Small intestine (tissue), 7 donors: Measurements from ENCODE around the gene IFT80. TPM values are rescaled to one million over a fixed set of nuclear protein-coding genes. Genes with fewer than 3 reads are reported as not detected.
A peak's percentile ranks its signal among the peaks of the same experiment; 100 is the strongest.

ENCODE experiments used
- DNase-seq, 2 donors: peaks; one replicate each; pipeline versions ENCODE4 v3.0.0 to v3.0.0-alpha.2; 2013
- FAIRE-seq: peaks from 2 replicates; lab custom pipeline; 2012; peaks lifted over from hg19 to GRCh38; lab: Jason Lieb, UNC
- H3K27ac ChIP-seq, 3 donors: one replicate each; pipeline ENCODE4 v1.5.1; 2013; ENCODE audit warnings: low read length in 2 of 3, mild to moderate bottlenecking in 2 of 3, control low read depth in 1 of 3, inconsistent platforms in 1 of 3, low read depth in 1 of 3, moderate library complexity in 1 of 3
- H3K27me3 ChIP-seq, 3 donors: one replicate each; pipeline ENCODE4 v1.6.1; 2013; ENCODE audit warnings: low read length in 3 of 3, inconsistent platforms in 1 of 3; ENCODE audit not compliant: control insufficient read depth in 3 of 3, insufficient read depth in 3 of 3
- H3K36me3 ChIP-seq, 3 donors: one replicate each; pipeline ENCODE4 v1.6.1; 2013; ENCODE audit warnings: low read length in 3 of 3, inconsistent platforms in 1 of 3, low read depth in 1 of 3, mild to moderate bottlenecking in 1 of 3, moderate library complexity in 1 of 3; ENCODE audit not compliant: control insufficient read depth in 3 of 3, insufficient read depth in 2 of 3
- H3K4me1 ChIP-seq, 3 donors: one replicate each; pipeline ENCODE4 v1.6.1; 2013; ENCODE audit warnings: low read length in 2 of 3, inconsistent platforms in 1 of 3, low read depth in 1 of 3, mild to moderate bottlenecking in 1 of 3, moderate library complexity in 1 of 3; ENCODE audit not compliant: control insufficient read depth in 3 of 3, insufficient read depth in 2 of 3
- H3K4me3 ChIP-seq, 3 donors: one replicate each; pipeline ENCODE4 v1.5.1; 2013; ENCODE audit warnings: low read length in 3 of 3, control low read depth in 1 of 3, inconsistent platforms in 1 of 3, low read depth in 1 of 3, mild to moderate bottlenecking in 1 of 3, moderate library complexity in 1 of 3
- H3K9me3 ChIP-seq, 2 donors: one replicate each; pipeline ENCODE4 v1.6.1; 2013; ENCODE audit warnings: low read depth in 1 of 2, low read length in 1 of 2; ENCODE audit not compliant: control insufficient read depth in 2 of 2, insufficient read depth in 1 of 2
- WGBS, 3 donors: extraction: QIAGEN DNeasy Blood & Tissue Kit; methylation state at CpG; one replicate each; pipeline ENCODE4 v1.1.7; 2013; 5-methylcytosine and 5-hydroxymethylcytosine counted together
- polyA plus RNA-seq, 4 donors: library from polyadenylated mRNA; stranded (reverse) in 3 of 4; unstranded in 1 of 4; fragments of 200-250 nt in 3 of 4; fragments of 120-200 nt in 1 of 4; gene quantifications; one replicate each; pipeline versions ENCODE4 v1.2.1 to v1.2.3, GENCODE V29; 2013
- donor health status: healthy with polysubstance abuse.
- donor health status: control.
- donor health status: control.
- donor health status: Bipolar disorder and iron deficiency.
- donor health status: healthy.

Gene IFT80
- polyA plus RNA-seq, 4 donors: 3.8 to 24.1 (median 6.3) TPM

- no peak for FAIRE-seq
- 32 to 58% (median 43%) methylated on average over 3 of the region's 3 CpGs for WGBS, 3 donors
Measured at GRCh38 chr3:160227419-160227818, 171.6 kb downstream of the IFT80 start.

GRCh38 chr3:160226026-160226907 lies 172.8 kb downstream of the IFT80 start:
- Histone ChIP-seq H3K4me1 (peaks cover 0 to 15% (median 0%) of the 10 kb centered on the region in 3 donors), H3K27ac (no peak overlapping the region), H3K4me3 (peak overlapping the region; percentile 31 to 52 (median 35)), H3K9me3 (peaks cover 0 to 3% of the 10 kb centered on the region in 2 donors), H3K36me3 (no peaks in the 10 kb centered on the region), H3K27me3 (peaks cover 6 to 36% (median 16%) of the 10 kb centered on the region in 3 donors)
- FAIRE-seq (no peak), DNase-seq (peak in 1 of 2 donors; percentile 38)
- WGBS, 3 donors: 2 to 4% (median 3%) methylated on average over 57 to 87 of the region's 87 CpGs

More at GRCh38 chr3:160227419-160227818, 171.6 kb downstream of the IFT80 start:
- H3K27ac ChIP-seq: no peak overlapping the region
- H3K27me3 ChIP-seq: peaks cover 6 to 33% (median 16%) of the 10 kb centered on the region in 3 donors
- H3K9me3 ChIP-seq: peaks cover 0 to 3% of the 10 kb centered on the region in 2 donors
- DNase-seq: no peak
- H3K36me3 ChIP-seq: no peaks in the 10 kb centered on the region
- H3K4me1 ChIP-seq: peaks cover 0 to 15% (median 0%) of the 10 kb centered on the region in 3 donors
- H3K4me3 ChIP-seq: no peak overlapping the region

GRCh38 chr3:160225176-160226025 lies 173.6 kb downstream of the IFT80 start, which contains the start of gene C3orf80:
Gene C3orf80, plus strand, starts transcription at chr3:160225422. Its CDS starts 214 bp downstream, at chr3:160225636.
- Histone ChIP-seq H3K36me3 (no peaks in the 10 kb centered on the region), H3K9me3 (peaks cover 0 to 3% of the 10 kb centered on the region in 2 donors), H3K27ac (no peak within 1 kb of the TSS), H3K4me3 (peak within 1 kb of the TSS; percentile 38 to 52 (median 44)), H3K27me3 (peaks cover 6 to 37% (median 16%) of the 10 kb centered on the region in 3 donors), H3K4me1 (peaks cover 0 to 15% (median 0%) of the 10 kb centered on the region in 3 donors)
- peak; percentile 41 to 73 for DNase-seq
- FAIRE-seq: no peak
- WGBS, 3 donors: 0% methylated on average over 57 to 104 of the region's 104 CpGs

- 9 to 11% (median 9%) methylated on average over 16 of the region's 16 CpGs for WGBS, 3 donors
Measured at GRCh38 chr3:160224811-160225175, 174.2 kb downstream of the IFT80 start.

GRCh38 chr3:160224256-160224655 lies 174.8 kb downstream of the IFT80 start:
- peak in 1 of 2 donors; percentile 17 for DNase-seq
- 43 to 45% (median 44%) methylated on average over 12 of the region's 12 CpGs for WGBS, 3 donors
- peaks cover 6 to 37% (median 16%) of the 10 kb centered on the region in 3 donors for H3K27me3 ChIP-seq

More at GRCh38 chr3:160224811-160225175, 174.2 kb downstream of the IFT80 start:
- H3K27ac ChIP-seq: no peak overlapping the region
- H3K36me3 ChIP-seq: no peaks in the 10 kb centered on the region
- DNase-seq (no peak), FAIRE-seq (no peak)
- H3K9me3 ChIP-seq: peaks cover 0 to 3% of the 10 kb centered on the region in 2 donors
- peaks cover 0 to 15% (median 0%) of the 10 kb centered on the region in 3 donors for H3K4me1 ChIP-seq
- peak overlapping the region in 2 of 3 donors; percentile 38 to 52 for H3K4me3 ChIP-seq
- H3K27me3 ChIP-seq: peaks cover 6 to 37% (median 16%) of the 10 kb centered on the region in 3 donors

DNA sequence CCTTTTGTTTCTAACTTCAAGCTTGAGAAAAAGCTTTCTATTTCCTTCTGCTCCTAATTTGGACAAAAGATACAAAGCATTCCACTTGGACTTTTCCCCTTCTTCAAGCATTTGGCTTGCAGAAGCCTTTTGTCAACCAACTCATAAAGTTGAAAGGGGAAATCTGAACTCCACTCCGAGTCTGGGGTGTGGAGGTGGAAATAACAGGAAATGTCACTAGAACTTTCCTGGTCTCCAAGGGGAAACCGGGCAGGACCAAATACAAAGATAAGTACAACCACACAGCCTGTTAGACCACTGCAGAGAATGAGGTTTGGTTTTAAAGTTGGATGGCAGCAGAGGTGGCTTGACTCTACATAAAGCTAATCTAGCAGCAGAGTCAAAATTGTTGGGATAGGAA lies 178.0 kb downstream of the IFT80 start:
- no peak overlapping the region for H3K4me3 ChIP-seq
- no peaks in the 10 kb centered on the region for H3K36me3 ChIP-seq
- H3K4me1 ChIP-seq: peaks cover 0 to 6% (median 0%) of the 10 kb centered on the region in 3 donors
- no peak for DNase-seq
- H3K9me3 ChIP-seq: no peaks in the 10 kb centered on the region
- H3K27me3 ChIP-seq: peaks cover 4 to 26% (median 10%) of the 10 kb centered on the region in 3 donors
- WGBS, 3 donors: 14 to 34% (median 26%) methylated on average over 2 of the region's 2 CpGs
- no peak overlapping the region for H3K27ac ChIP-seq
- no peak for FAIRE-seq

More at GRCh38 chr3:160224256-160224655, 174.8 kb downstream of the IFT80 start:
- H3K4me1 ChIP-seq: peaks cover 0 to 15% (median 0%) of the 10 kb centered on the region in 3 donors
- no peaks in the 10 kb centered on the region for H3K36me3 ChIP-seq
- H3K27ac ChIP-seq: no peak overlapping the region
- no peak for FAIRE-seq
- peaks cover 0 to 3% of the 10 kb centered on the region in 2 donors for H3K9me3 ChIP-seq
- no peak overlapping the region for H3K4me3 ChIP-seq

GRCh38 chr3:160220038-160220437 lies 179.0 kb downstream of the IFT80 start:
- H3K27me3 ChIP-seq: peaks cover 3 to 21% (median 8%) of the 10 kb centered on the region in 3 donors
- H3K4me1 ChIP-seq: peaks cover 0 to 4% (median 0%) of the 10 kb centered on the region in 3 donors
- H3K4me3 ChIP-seq: no peak overlapping the region
- H3K36me3 ChIP-seq: no peaks in the 10 kb centered on the region
- no peak for FAIRE-seq
- H3K27ac ChIP-seq: no peak overlapping the region
- WGBS, 3 donors: 92 to 99% (median 95%) methylated on average over 2 of the region's 2 CpGs
- no peak for DNase-seq
- H3K9me3 ChIP-seq: no peaks in the 10 kb centered on the region

GRCh38 chr3:160218136-160218535 lies 180.9 kb downstream of the IFT80 start:
- H3K9me3 ChIP-seq: no peaks in the 10 kb centered on the region
- no peak overlapping the region for H3K27ac ChIP-seq
- H3K4me3 ChIP-seq: no peak overlapping the region
- FAIRE-seq (no peak), DNase-seq (no peak)
- peaks cover 0 to 6% (median 0%) of the 10 kb centered on the region in 3 donors for H3K27me3 ChIP-seq
- WGBS, 3 donors: 72 to 79% (median 78%) methylated on average over 3 of the region's 3 CpGs
- no peaks in the 10 kb centered on the region for H3K36me3 ChIP-seq
- no peaks in the 10 kb centered on the region for H3K4me1 ChIP-seq
